B cell (primary cell): ENCODE measurements around the gene ZNF683.

Experiments used
- CTCF ChIP-seq: fragments of 200-600 bp; IDR thresholded peaks from one replicate; pipeline ENCODE4 v1.8.0; 2022; ENCODE audit warnings: antibody characterized with exemption, mild to moderate bottlenecking
- EZH2 ChIP-seq: IDR thresholded peaks from 2 replicates; pipeline ENCODE4 v1.6.1; 2012; ENCODE audit warnings: borderline replicate concordance, low read depth, mild to moderate bottlenecking, moderate library complexity, low read length; ENCODE audit not compliant: insufficient read depth, poor library complexity, severe bottlenecking

GRCh38 chr1:26346274-26347033 is 26.1 kb downstream of the ZNF683 start:
- no peak for TF ChIP-seq CTCF
- TF ChIP-seq EZH2, result no peak
